HCEC 1CT (cell line): Measurements from ENCODE around the gene SLC2A4RG.
A peak's percentile ranks its signal among the peaks of the same experiment; 100 is the strongest.

Source experiments
- DNase-seq: peaks from one replicate; pipeline ENCODE4 v3.0.0-alpha.2; 2017

SLC2A4RG gene

GRCh38 chr20:63739130-63740069 lies at the start of gene SLC2A4RG:
Gene SLC2A4RG (plus strand): TSS chr20:63739776. CDS start chr20:63739913, 137 bp downstream.
- peak; percentile 80 for DNase-seq

- DNase-seq, result no peak
These were observed 49.3 kb upstream of the SLC2A4RG start for GRCh38 chr20:63690003-63690897.

GRCh38 chr20:63690898-63691710 lies 48.5 kb upstream of the SLC2A4RG start:
- DNase-seq, result no peak

- DNase-seq, result no peak
These were observed 47.7 kb upstream of the SLC2A4RG start for GRCh38 chr20:63691711-63692435.

GRCh38 chr20:63692436-63693082 lies 47.0 kb upstream of the SLC2A4RG start:
- DNase-seq, result peak; percentile 37

GRCh38 chr20:63693083-63693732 lies 46.4 kb upstream of the SLC2A4RG start:
- no peak for DNase-seq

- no peak for DNase-seq
These were observed 45.6 kb upstream of the SLC2A4RG start for GRCh38 chr20:63693733-63694583.

- no peak for DNase-seq
These were observed 44.8 kb upstream of the SLC2A4RG start for GRCh38 chr20:63694584-63695423.

- DNase-seq, result no peak
These were observed 43.9 kb upstream of the SLC2A4RG start for GRCh38 chr20:63695424-63696305.

GRCh38 chr20:63696306-63696627 lies 43.3 kb upstream of the SLC2A4RG start:
- no peak for DNase-seq

GRCh38 chr20:63696628-63697356 lies 42.8 kb upstream of the SLC2A4RG start, which contains the start of gene TNFRSF6B:
Gene TNFRSF6B (plus strand): TSS chr20:63696652. CDS start chr20:63696768, 116 bp downstream.
- no peak for DNase-seq

- no peak for DNase-seq
These were observed 42.2 kb upstream of the SLC2A4RG start for GRCh38 chr20:63697357-63697867.

GRCh38 chr20:63697868-63698545 lies 41.6 kb upstream of the SLC2A4RG start:
- no peak for DNase-seq

GRCh38 chr20:63698739-63699465 lies 40.7 kb upstream of the SLC2A4RG start:
- DNase-seq, result peak; percentile 82

- no peak for DNase-seq
These were observed 39.9 kb upstream of the SLC2A4RG start for GRCh38 chr20:63699466-63700198.
